SK-N-SH (cell line): Measurements from ENCODE around the gene PRPS1.

ENCODE experiments used
- EP300 ChIP-seq, 2 experiments: IDR thresholded peaks; 2 replicates each; pipeline versions ENCODE4 v1.4.0 to v1.6.1; 2012; ENCODE audit warnings: borderline replicate concordance in 1 of 2, low read depth in 1 of 2, low read length in 1 of 2
- EZH2phosphoT487 ChIP-seq: fragments of 200-600 bp; sonication (generic); IDR thresholded peaks from 2 replicates; pipeline ENCODE4 v1.6.1; 2017; ENCODE audit warnings: low read depth, mixed run types, mild to moderate bottlenecking, antibody characterized with exemption, moderate library complexity, borderline replicate concordance
- MXI1 ChIP-seq: IDR thresholded peaks from 2 replicates; pipeline ENCODE4 v1.6.1; 2012; ENCODE audit warnings: mild to moderate bottlenecking, low read depth, low read length, improper control_type of control experiment
- NFIC ChIP-seq: IDR thresholded peaks from 2 replicates; pipeline ENCODE4 v1.4.0; 2012; ENCODE audit warnings: borderline replicate concordance
- POLR2AphosphoS5 ChIP-seq: IDR thresholded peaks from 2 replicates; pipeline ENCODE4 v1.6.1; 2012; ENCODE audit warnings: low read depth, low read length
- RAD21 ChIP-seq: IDR thresholded peaks from 2 replicates; pipeline ENCODE4 v1.6.1; 2012; ENCODE audit warnings: mild to moderate bottlenecking, low read length
- SIN3A ChIP-seq: IDR thresholded peaks from 2 replicates; pipeline ENCODE4 v1.6.1; 2012; ENCODE audit warnings: low read depth, mild to moderate bottlenecking, low read length, moderate library complexity, borderline replicate concordance
- TAF1 ChIP-seq: IDR thresholded peaks from 2 replicates; pipeline ENCODE4 v1.6.1; 2012; ENCODE audit warnings: low read depth, mild to moderate bottlenecking, low read length, moderate library complexity, borderline replicate concordance
- YY1 ChIP-seq: IDR thresholded peaks from 2 replicates; pipeline ENCODE4 v1.4.0; 2012; ENCODE audit warnings: low read depth, mild to moderate bottlenecking
- TF ChIP-seq, protein P1 (sequence below): fragments of 200-600 bp; sonication (generic); IDR thresholded peaks from 2 replicates; pipeline ENCODE4 v1.6.1; 2017; ENCODE audit warnings: antibody characterized with exemption, mild to moderate bottlenecking, moderate library complexity
- TF ChIP-seq, protein P2 (sequence below): IDR thresholded peaks from 2 replicates; pipeline ENCODE4 v1.4.0; 2012; ENCODE audit warnings: low read depth, borderline replicate concordance

DNA sequence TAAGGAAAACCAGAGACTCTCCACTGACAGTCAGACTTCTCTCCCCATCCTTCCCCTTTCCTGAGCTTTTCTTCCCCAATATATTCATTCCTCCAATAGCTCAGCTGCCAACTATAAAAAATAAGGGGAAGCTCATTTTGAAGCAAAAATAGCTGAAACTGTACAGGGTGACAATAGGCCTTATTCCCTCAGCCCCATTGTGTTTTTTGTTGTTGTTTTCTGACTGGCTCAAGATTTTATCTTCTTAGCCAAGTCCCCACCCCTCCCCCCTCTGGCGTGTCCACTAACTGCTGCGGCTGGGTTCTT, 26.2 kb downstream of the PRPS1 start:
- no peak for TF ChIP-seq EP300 (IDR thresholded peaks at IDR 0.05; ENCODE audit: borderline replicate concordance in 1 of 2, low read depth in 1 of 2, low read length in 1 of 2)
- TF ChIP-seq POLR2AphosphoS5 = no peak
- TF ChIP-seq, protein P1, sequence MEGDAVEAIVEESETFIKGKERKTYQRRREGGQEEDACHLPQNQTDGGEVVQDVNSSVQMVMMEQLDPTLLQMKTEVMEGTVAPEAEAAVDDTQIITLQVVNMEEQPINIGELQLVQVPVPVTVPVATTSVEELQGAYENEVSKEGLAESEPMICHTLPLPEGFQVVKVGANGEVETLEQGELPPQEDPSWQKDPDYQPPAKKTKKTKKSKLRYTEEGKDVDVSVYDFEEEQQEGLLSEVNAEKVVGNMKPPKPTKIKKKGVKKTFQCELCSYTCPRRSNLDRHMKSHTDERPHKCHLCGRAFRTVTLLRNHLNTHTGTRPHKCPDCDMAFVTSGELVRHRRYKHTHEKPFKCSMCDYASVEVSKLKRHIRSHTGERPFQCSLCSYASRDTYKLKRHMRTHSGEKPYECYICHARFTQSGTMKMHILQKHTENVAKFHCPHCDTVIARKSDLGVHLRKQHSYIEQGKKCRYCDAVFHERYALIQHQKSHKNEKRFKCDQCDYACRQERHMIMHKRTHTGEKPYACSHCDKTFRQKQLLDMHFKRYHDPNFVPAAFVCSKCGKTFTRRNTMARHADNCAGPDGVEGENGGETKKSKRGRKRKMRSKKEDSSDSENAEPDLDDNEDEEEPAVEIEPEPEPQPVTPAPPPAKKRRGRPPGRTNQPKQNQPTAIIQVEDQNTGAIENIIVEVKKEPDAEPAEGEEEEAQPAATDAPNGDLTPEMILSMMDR = no peak
- TF ChIP-seq EZH2phosphoT487 = no peak
- no peak for TF ChIP-seq TAF1
- no peak for TF ChIP-seq MXI1
- no peak for TF ChIP-seq RAD21
- no peak for TF ChIP-seq NFIC
- TF ChIP-seq SIN3A = no peak
- TF ChIP-seq, protein P2, sequence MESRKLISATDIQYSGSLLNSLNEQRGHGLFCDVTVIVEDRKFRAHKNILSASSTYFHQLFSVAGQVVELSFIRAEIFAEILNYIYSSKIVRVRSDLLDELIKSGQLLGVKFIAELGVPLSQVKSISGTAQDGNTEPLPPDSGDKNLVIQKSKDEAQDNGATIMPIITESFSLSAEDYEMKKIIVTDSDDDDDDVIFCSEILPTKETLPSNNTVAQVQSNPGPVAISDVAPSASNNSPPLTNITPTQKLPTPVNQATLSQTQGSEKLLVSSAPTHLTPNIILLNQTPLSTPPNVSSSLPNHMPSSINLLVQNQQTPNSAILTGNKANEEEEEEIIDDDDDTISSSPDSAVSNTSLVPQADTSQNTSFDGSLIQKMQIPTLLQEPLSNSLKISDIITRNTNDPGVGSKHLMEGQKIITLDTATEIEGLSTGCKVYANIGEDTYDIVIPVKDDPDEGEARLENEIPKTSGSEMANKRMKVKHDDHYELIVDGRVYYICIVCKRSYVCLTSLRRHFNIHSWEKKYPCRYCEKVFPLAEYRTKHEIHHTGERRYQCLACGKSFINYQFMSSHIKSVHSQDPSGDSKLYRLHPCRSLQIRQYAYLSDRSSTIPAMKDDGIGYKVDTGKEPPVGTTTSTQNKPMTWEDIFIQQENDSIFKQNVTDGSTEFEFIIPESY = no peak
- no peak for TF ChIP-seq YY1
